Neural cell (in vitro differentiated cells): ENCODE results near the gene HSD17B4. TPM values are rescaled to one million over a fixed set of nuclear protein-coding genes. Genes with fewer than 3 reads are reported as not detected.

Source experiments
- H2AFZ ChIP-seq: fragments of 200-600, 300-800 bp; sonication (generic), shearing (Covaris generic); 2 replicates; pipeline ENCODE4 v1.6.0; 2014; ENCODE audit warnings: low read depth, mild to moderate bottlenecking, antibody characterized with exemption, low read length, moderate library complexity
- H3F3A ChIP-seq: fragments of 200-600 bp; shearing (Covaris generic); 2 replicates; pipeline ENCODE4 v1.6.1; 2016; ENCODE audit warnings: mild to moderate bottlenecking, moderate library complexity, mixed read lengths, antibody characterized with exemption, low read length; ENCODE audit not compliant: insufficient read depth, poor library complexity, severe bottlenecking
- H3K27ac ChIP-seq: fragments of 200-600, 300-800 bp; sonication (generic), shearing (Covaris generic); 2 replicates; pipeline ENCODE4 v1.5.1; 2014; ENCODE audit warnings: mild to moderate bottlenecking, low read length, moderate library complexity
- H3K27me3 ChIP-seq: fragments of 300-800, 200-600 bp; sonication (generic), shearing (Covaris generic); 2 replicates; pipeline ENCODE4 v1.6.0; 2014; ENCODE audit warnings: mild to moderate bottlenecking, low read depth, low read length, moderate library complexity; ENCODE audit not compliant: insufficient read depth
- H3K36me3 ChIP-seq: fragments of 300-800, 200-600 bp; sonication (generic), shearing (Covaris generic); 2 replicates; pipeline ENCODE4 v1.5.1; 2014; ENCODE audit warnings: mild to moderate bottlenecking, antibody characterized with exemption, low read length, moderate library complexity; ENCODE audit not compliant: insufficient read depth
- H3K4me2 ChIP-seq: fragments of 300-800, 200-600 bp; sonication (generic), shearing (Covaris generic); 2 replicates; pipeline ENCODE4 v1.6.0; 2014; ENCODE audit warnings: mild to moderate bottlenecking, low read length
- H3K4me3 ChIP-seq: fragments of 300-800, 200-600 bp; sonication (generic), shearing (Covaris generic); 2 replicates; pipeline ENCODE4 v1.5.1; 2014; ENCODE audit warnings: mild to moderate bottlenecking, low read length, moderate library complexity
- H3K79me2 ChIP-seq: fragments of 200-600 bp; shearing (Covaris generic); replicated peaks from 2 replicates; pipeline ENCODE4 v1.6.0; 2014; ENCODE audit warnings: mild to moderate bottlenecking, low read length, moderate library complexity; ENCODE audit not compliant: insufficient read depth
- H3K9ac ChIP-seq: fragments of 300-800, 200-600 bp; sonication (generic), shearing (Covaris generic); 2 replicates; pipeline ENCODE4 v1.6.1; 2016; ENCODE audit warnings: mild to moderate bottlenecking, low read length, mixed read lengths
- H3K9me2 ChIP-seq: fragments of 200-600 bp; shearing (Covaris generic); 2 replicates; pipeline ENCODE4 v1.6.1; 2016; ENCODE audit warnings: mild to moderate bottlenecking, low read length, mixed read lengths; ENCODE audit not compliant: insufficient read depth
- H3K9me3 ChIP-seq: fragments of 200-600, 300-800 bp; sonication (generic), shearing (Covaris generic); 2 replicates; pipeline ENCODE4 v1.6.1; 2016; ENCODE audit warnings: mild to moderate bottlenecking, mixed run types, low read length, moderate library complexity, mixed read lengths
- H4K20me1 ChIP-seq: fragments of 200-600 bp; shearing (Covaris generic); 2 replicates; pipeline ENCODE4 v1.6.1; 2016; ENCODE audit warnings: mild to moderate bottlenecking, mixed run types; ENCODE audit not compliant: insufficient read depth
- CTCF ChIP-seq: fragments of 450-650 bp; IDR thresholded peaks from 2 replicates; pipeline ENCODE4 v1.5.1; 2014; ENCODE audit warnings: antibody characterized with exemption, mild to moderate bottlenecking, moderate library complexity; ENCODE audit not compliant: poor library complexity, severe bottlenecking
- EP300 ChIP-seq: fragments of 450-650 bp; conservative IDR thresholded peaks from 2 replicates; pipeline ENCODE4 v1.6.1; 2014; ENCODE audit warnings: antibody characterized with exemption, mild to moderate bottlenecking, moderate library complexity; ENCODE audit not compliant: poor library complexity, severe bottlenecking
- EZH2 ChIP-seq: fragments of 200-600, 300-800 bp; shearing (Covaris generic), sonication (generic); IDR thresholded peaks from 2 replicates; pipeline ENCODE4 v1.6.1; 2014; ENCODE audit warnings: antibody characterized with exemption, low read length, borderline replicate concordance, mild to moderate bottlenecking; ENCODE audit not compliant: insufficient read depth, poor library complexity, severe bottlenecking
- POLR2AphosphoS5 ChIP-seq: IDR thresholded peaks from 2 replicates; pipeline ENCODE4 v1.6.1; 2012
- RAD21 ChIP-seq: fragments of 450-650 bp; conservative IDR thresholded peaks from 2 replicates; pipeline ENCODE4 v1.6.1; 2014; ENCODE audit warnings: antibody characterized with exemption, mild to moderate bottlenecking, moderate library complexity
- SMC3 ChIP-seq: fragments of 450-650 bp; conservative IDR thresholded peaks from 2 replicates; pipeline ENCODE4 v1.6.1; 2014; ENCODE audit warnings: antibody characterized with exemption, mild to moderate bottlenecking, moderate library complexity; ENCODE audit not compliant: poor library complexity
- TAF1 ChIP-seq: IDR thresholded peaks from 2 replicates; pipeline ENCODE4 v1.6.1; 2012; ENCODE audit warnings: low read depth
- polyA plus RNA-seq: library from polyadenylated mRNA; depleted of rRNA; stranded (reverse); fragments of >200 nt; gene quantifications from 2 replicates; pipeline ENCODE4 v1.2.3, GENCODE V29; 2014

HSD17B4 gene
- polyA plus RNA-seq, 1 donor from 2014 or later = 244 TPM

- H3K4me3 ChIP-seq = no peak overlapping the region
- H3K27ac ChIP-seq = no peak overlapping the region
- H3K9ac ChIP-seq = no peak overlapping the region
- no peaks in the 10 kb centered on the region for H3K27me3 ChIP-seq
- H3K4me2 ChIP-seq = no peak overlapping the region
- H3K9me3 ChIP-seq = no peaks in the 10 kb centered on the region
- H4K20me1 ChIP-seq = no peaks in the 10 kb centered on the region
- H2AFZ ChIP-seq = no peak overlapping the region
- no peaks in the 10 kb centered on the region for H3K79me2 ChIP-seq
- no peaks in the 10 kb centered on the region for H3K9me2 ChIP-seq
- H3K36me3 ChIP-seq = no peaks in the 10 kb centered on the region
- H3F3A ChIP-seq = no peaks in the 10 kb centered on the region
- no peak for TF ChIP-seq EZH2
- no peak for TF ChIP-seq EP300
- no peak for TF ChIP-seq TAF1
- TF ChIP-seq SMC3 = no peak
- no peak for TF ChIP-seq POLR2AphosphoS5
These were observed 43.0 kb upstream of the HSD17B4 start for GRCh38 chr5:119409235-119409815.

- Histone ChIP-seq H2AFZ (no peak overlapping the region), H3K4me3 (no peak overlapping the region), H3K9me3 (no peaks in the 10 kb centered on the region), H4K20me1 (no peaks in the 10 kb centered on the region), H3K27me3 (no peaks in the 10 kb centered on the region), H3K9me2 (no peaks in the 10 kb centered on the region), H3K9ac (no peak overlapping the region), H3K4me2 (no peak overlapping the region), H3K36me3 (no peaks in the 10 kb centered on the region), H3K27ac (no peak overlapping the region), H3K79me2 (no peaks in the 10 kb centered on the region), H3F3A (no peaks in the 10 kb centered on the region)
- TF ChIP-seq POLR2AphosphoS5 (no peak), EP300 (no peak), RAD21 (no peak), SMC3 (no peak)
These were observed 41.7 kb upstream of the HSD17B4 start for GRCh38 chr5:119410448-119411159.

GRCh38 chr5:119411361-119412278, 40.7 kb upstream of the HSD17B4 start:
- Histone ChIP-seq H3K27me3 (no peaks in the 10 kb centered on the region), H3K9me3 (no peaks in the 10 kb centered on the region), H3K4me2 (peak overlapping the region; percentile 63), H3K79me2 (no peaks in the 10 kb centered on the region), H3K9ac (no peak overlapping the region), H3K4me3 (peak overlapping the region; percentile 65), H2AFZ (peak overlapping the region; percentile 25), H3K36me3 (no peaks in the 10 kb centered on the region), H3K27ac (no peak overlapping the region), H3K9me2 (no peaks in the 10 kb centered on the region), H4K20me1 (no peaks in the 10 kb centered on the region), H3F3A (no peaks in the 10 kb centered on the region)
- TF ChIP-seq EP300 = no peak
- peak; percentile 87 for TF ChIP-seq SMC3
- TF ChIP-seq EZH2 = no peak
- TF ChIP-seq RAD21 = peak; percentile 91
- no peak for TF ChIP-seq POLR2AphosphoS5
- TF ChIP-seq TAF1 = no peak
- TF ChIP-seq CTCF = peak; percentile 96
